NCI-H1092 treated with DMSO at 0.1 percent for 48 hours (cell line): ENCODE data around the gene SSR1.
A peak's percentile ranks its signal among the peaks of the same experiment; 100 is the strongest.

Experiments used
- DNase-seq: peaks from one replicate; lab custom pipeline; 2025; lab: John Stamatoyannopoulos, UW

The SSR1 gene

DNA sequence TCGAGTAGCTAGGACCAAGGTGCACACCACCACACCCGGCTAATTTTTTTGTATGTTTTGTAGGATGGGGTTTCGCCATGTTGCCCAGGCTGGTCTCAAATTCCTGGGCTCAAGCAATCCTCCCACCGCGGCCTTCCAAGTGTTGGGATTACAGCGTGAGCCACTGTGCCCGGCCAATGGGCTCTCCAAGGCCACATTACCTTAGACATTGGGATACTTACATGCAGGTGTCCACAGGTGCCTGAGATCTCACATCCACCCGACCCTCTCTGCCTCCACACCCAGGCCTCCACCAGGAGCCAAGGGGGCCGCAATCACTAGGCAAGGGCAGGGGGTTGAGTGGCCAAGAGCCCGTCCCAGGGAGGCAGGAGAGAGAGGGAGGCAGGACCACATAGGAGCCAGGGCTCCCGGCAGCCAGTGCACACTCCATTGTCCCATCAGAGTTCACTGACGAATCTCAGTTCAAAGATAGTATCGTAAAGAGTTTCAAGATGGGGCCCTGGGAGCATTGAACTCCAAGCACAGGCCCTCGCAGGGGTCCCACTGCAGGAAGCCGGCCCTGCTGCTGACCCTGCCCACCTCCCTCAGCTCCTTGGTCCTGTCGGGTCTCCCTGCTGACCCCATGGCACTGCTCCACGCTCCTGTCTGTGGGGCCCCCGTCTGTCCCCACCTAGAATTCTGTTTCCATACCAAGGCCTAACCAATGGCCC, 55.3 kb downstream of the SSR1 start:
- DNase-seq = no peak

DNA sequence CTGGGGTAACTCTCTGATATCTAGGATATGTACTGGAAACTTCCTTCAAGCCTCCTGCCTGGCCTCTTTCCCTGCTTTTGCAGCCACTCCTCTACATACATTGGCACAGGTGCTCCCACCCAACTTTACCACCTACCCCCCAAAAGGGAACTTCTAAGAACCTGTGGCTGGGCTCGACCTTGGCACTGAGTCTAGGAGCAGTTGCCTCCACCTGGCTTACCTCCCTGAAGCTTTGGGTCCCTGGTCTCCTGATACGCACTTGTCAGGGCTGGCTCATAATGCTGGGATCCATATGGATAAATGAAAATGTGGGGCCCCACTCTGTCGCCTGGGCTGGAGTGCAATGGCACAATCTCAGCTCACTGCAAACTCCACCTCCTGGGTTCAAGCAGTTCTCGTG, 56.2 kb downstream of the SSR1 start:
- DNase-seq = no peak

DNA sequence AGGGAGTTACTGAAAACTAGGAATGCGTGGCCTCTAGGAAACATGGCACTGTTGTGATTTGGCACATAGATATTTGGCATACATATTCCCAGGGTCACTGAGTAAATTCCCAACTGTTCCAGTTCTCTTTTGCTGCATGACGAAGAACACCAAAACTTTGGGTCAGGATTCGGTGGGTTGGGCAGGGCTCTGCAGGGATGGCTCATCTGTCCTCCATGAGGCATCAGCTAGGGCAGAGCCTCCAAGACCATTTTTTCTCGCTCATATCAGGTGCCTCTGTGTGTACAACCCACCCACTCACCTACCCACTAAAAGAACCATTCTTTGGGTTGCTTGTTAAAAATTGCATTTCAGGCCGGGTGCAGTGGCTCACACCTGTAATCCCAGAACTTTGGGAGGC, 57.1 kb downstream of the SSR1 start:
- no peak for DNase-seq

DNA sequence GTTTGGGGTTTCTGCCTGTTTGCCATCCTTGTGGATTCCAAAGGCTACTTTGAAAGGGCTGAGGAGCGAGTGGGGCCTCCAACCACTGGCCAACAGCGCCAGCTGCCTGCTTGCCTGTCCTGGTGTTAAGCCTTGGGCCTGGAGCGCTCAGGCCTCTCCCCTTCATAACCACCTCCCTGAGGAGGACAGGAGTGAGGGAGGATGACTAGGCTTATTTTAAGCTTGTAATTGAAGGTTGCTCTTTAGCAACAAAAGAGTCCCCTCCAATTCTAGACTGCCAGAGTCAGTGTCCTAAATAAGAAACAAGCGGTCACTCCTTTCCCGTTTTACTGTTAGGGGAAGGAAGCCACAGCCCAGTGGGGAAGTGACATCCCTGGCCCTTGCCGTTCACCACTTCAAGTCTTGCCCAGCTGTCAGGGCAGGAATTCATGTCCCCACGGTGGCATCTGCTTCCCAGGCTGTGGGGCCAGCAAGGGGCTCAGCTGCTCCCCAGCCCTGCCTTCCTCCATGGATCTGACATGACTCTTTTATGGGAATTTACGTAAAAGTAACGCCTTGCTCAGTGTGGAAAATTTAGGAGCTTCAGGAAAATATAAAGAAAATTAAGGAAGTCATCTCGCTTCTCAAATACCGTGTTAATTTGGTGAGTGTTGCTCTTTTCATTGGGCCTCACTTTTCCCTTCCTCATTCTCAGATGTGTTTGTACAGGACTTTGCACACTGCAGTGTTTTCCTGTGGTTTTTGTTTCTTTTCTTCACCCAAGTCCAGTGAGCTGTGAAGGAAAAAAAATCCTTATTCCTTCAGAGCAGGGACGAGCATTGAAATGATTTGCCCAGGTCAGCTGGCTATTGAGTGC, 57.8 kb downstream of the SSR1 start:
- no peak for DNase-seq

DNA sequence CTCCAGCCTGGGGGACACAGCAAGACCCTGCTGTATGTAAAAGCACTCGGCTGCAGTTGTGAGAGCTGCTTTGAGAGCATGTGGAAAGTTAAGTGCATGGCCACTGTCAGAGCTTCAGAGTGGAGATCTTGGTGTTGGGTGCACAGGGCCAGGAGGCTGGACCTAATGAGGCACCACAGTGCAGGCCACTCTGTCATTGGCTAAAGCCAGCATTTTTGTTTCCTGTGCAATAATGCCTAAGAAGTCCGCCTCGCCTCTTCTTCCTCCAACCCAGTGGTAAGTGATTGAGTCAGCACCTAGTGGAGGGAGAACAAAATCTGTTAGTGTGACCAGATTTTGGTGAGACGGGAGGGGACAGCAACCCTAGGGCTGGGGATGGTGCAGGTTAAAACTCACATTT, 60.6 kb downstream of the SSR1 start:
- DNase-seq = no peak

DNA sequence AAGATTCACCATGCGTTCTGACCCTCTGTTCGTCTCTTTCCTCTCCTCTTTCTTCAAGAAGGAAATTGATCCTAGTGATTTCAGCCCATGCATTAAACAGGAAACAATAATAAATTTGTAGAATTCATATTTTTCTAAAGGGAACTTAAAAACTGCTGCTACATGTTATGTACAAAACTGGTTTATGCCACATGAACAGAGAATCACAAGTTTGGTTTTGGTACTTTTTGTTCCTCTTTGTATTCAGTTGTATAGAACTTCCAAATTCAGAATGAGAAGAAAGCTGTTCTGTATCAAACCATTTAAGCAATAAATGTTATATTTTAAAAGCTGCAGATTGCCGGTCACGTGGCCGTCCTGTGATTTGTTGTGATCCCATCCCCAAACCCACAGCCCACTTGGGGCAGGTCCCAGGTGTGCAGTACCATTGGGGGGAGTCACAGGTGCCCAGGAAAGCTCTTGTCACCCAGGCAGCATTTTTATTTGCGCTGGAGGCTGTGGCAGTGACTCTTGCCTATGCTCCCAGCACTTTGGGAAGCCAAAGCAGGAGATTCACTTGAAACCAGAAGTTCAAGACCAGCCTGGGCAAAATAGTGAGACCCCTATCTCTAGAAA, 61.2 kb downstream of the SSR1 start:
- no peak for DNase-seq

DNA sequence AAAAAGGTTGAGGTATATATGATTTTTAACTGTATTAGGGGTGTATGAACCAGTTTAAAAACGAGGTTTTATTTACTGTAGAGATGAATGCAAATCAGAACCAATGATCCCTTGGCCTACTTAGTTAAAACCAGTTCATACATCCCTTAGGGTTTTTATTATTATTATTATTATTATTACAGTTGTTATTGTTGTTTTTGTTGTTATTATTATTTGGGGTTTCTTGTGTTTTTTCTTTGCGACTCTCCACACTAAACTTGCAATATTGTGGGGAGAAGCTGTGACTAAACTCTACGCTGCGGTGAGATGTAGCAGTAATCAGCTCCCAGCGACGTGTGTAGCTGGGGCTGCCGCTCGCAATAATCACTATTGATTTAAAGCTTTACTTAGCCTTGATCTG, 62.2 kb downstream of the SSR1 start:
- DNase-seq = no peak

DNA sequence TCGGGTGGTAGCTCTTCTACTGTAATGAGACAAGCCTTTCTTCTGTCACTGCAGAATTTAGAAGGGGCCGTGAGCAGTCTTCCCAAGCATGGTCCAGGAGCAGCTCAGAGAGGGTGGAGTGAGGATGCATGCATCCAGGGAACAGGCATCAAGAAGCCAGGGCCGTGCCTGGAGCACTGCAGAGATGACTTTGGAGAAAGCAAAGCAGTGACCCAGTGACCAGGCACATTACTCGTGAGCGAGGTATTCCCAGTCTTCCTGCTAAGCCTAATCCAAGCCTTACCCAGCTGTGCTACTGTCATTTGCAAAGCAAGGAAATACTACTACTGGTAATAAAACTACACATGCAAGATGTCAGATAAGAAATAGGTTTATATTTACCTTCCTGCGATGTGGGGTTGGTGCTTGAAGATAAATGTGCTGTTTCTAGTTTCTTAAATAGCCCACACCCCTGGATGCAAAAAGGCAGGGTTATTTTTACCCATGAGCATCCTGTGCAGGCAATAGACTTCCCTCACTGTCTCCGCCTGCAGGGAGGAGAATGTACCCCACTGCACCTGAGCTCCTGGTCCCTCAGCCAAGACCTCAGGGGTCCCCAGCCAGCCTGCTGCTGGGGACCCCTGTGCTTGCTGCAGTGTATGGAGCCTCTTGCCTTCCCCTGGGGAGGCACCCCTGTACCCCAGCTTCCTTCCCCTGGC, 62.9 kb downstream of the SSR1 start:
- no peak for DNase-seq

DNA sequence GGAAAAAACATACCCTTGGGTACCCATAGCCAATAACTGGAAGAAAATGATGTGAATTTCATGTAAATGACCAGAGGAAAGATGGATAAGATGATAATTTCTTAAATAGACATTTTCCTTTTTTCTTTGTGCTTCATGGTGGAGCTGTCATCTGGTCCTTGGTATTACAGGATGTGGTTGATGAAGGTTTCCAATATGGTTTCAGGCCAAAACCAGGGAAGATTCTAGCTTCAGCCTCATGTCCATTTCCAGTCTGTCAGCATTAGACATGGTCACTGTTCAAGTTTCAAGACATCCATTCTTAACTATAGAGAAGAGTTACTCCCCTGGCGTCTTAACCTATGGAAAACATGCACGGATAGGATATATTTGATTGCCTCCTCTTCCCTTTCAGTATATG, 63.6 kb downstream of the SSR1 start:
- no peak for DNase-seq

DNA sequence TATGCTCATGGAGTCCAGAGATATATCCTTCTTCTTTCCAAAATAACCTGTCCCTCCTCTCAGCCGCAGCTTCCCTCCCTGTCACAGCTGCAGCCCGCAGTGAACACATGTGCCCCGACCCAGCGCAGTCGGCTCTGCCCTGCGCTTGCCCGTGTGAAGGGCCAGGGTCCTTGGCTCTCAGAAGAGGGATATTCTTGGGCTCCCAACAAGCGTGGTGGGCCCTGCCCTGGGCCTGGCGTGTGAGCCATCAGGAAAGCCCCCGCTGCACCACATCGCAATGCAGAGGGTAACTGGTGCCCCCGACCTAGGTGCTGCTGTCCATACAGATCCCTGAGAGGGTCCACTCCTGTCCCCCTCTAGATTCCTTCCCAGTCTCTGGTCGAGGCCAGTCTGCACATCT, 65.2 kb downstream of the SSR1 start:
- DNase-seq = no peak

DNA sequence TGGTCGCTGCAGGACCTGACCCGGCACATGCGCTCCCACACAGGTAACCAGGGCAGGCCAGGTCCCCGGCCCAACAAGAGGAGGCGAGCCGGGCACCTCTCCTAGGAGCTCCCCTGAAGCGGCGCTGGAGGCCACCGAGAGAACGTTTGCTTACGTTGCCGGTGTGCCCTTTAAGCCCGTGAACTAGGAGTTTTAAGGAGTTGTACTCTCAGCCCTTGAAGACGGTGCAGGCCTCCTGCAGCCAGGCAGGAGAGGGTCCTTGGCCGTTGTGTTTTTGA, 65.9 kb downstream of the SSR1 start:
- DNase-seq = no peak

DNA sequence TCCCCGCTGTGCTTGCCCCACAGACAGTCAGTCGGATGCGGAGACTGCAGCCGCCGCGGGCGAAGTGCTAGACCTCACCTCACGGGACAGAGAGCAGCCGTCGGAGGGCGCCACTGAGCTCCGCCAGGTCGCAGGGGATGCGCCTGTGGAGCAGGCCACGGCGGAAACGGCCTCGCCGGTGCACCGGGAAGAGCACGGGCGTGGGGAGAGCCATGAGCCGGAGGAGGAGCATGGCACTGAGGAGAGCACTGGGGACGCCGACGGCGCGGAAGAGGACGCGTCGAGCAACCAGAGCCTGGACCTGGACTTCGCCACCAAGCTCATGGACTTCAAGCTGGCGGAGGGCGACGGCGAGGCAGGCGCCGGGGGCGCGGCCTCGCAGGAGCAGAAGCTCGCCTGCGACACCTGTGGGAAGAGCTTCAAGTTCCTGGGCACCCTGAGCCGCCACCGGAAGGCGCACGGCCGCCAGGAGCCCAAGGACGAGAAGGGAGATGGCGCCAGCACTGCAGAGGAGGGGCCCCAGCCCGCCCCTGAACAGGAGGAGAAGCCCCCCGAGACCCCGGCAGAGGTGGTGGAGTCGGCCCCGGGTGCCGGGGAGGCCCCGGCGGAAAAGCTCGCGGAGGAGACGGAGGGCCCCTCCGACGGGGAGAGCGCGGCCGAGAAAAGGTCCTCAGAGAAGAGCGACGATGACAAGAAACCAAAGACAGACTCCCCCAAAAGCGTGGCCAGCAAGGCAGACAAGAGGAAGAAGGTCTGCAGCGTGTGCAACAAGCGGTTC, 66.4 kb downstream of the SSR1 start:
- no peak for DNase-seq

DNA sequence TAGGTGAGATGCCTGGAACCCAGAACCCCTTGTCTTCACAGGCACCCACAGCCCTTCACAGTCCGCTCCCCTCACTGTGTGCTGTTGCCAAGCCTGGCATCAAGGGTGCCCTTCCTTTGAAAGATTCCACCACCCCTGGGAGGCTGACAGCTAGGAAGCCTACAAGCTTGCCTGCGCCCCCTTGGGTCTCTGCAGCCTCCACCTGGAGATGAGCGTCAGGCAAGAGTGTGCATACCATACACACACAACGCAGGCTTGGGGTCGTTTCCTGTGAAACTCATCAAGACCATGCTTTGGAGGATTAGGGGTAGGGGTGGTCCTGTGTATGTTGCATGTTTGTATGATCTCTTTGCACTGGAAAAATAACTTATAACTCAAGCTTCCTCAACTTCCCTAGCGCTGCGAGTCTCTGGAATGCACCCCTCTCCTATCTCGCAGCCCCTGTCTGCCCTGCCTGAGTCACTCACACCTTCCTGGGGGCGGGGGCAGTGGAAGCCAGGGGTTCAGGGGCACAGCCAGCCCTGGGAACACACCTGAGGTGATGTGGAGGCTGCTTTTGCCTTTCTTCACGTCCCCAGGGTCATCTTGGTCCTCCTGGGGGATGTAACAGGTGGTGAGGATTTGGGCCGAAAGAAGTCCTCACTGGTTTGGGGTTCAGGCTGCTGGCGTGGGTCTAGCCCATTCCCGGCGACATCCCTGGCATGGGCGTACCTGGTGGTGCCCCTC, 67.2 kb downstream of the SSR1 start:
- DNase-seq = no peak

DNA sequence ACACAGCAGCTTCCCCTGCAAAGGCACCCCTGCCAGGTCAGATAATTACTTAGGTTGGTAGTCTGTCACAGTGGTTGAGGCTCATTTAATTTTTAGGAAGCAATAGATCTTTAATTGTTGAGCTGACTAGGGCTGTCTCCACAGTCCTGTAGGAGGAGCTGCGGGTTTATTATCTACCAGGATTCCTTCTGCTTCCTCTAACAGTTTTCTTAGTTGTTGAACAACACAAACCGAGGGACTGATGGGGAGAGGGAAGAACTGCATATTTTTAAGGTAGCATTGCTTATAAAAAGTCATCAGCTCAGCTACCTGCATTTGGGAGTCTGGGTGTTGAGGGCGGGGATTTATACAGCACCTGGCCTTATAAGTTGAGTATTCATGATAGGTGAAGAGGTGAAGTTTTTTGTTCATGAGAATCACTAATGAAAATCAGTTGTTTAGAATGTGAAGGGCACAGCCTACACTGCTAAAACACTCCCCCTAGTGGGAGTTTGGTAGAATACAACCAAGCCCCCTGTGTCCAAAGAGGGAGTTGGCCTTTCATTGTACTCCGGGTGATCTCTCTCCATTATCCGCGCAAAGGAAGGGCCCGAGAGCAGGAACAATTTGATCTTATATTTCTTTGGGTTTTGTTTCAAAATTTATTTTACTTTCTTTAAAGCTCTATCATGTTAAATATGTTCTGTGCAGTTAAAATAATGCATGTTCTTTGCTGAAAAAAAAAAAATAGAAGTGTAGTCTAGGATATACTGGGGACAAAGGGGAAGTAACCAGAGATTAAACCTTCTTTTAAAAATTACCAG, 69.6 kb downstream of the SSR1 start:
- DNase-seq = peak; percentile 19

DNA sequence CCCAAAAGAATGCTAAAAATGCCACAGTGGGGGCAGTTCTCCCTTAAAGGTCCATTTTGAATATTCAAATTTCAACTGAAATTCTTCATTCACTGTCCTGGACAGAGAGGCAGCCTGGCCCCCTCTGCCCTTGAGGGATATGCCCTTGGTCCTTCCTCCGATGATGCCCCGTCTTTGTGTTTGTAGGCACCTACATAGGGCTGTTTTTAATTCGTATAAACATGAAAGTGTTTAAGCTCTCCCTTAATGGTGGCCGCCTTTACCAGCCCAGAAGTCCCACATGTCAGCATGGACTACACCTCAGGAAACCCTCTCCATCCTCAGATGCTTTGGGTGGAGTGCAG, 70.2 kb downstream of the SSR1 start:
- no peak for DNase-seq

DNA sequence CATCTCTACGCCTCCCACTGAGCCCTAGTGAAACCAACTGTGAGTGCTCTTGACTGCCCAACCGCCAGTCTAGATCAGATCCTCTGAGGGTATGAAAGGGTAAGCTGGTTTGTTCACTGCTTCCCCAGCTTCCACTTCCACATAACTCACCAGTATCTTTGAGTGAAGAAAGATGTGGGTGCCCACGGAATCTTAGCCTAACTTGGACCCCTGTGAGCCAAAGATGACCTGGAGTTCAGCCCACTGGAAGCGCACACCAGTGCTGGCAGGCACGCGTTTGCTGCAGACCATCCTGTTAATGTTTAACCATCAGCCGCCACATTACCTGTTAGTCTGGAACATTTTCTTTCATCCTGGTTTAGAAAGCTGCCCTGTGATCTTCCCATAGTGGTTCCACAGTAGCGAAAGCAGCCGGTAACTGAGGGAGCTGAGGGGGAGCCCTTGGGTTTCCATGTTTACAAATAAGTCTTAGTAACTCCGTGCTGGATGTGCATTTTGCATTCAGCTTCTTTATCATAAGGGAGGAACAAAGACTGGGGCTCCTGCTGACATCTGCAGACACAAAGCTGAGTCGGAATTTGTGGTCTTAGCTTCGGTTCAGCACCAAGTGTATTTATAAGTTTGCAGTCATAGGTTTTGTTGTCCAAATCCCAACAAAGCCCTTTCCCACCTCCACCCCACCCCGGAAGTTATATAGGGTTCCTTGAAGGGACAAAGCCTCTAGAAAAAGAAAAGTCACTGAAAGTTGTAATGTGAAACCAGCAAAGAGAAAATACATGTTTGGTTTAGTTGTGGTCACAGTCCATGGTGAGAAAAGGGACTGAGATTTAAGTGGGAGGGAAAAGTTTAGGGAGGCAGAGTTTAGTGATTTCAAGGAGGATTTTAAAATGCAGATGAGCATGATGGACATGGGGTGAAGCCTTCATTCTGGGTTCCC, 71.0 kb downstream of the SSR1 start:
- DNase-seq = no peak

DNA sequence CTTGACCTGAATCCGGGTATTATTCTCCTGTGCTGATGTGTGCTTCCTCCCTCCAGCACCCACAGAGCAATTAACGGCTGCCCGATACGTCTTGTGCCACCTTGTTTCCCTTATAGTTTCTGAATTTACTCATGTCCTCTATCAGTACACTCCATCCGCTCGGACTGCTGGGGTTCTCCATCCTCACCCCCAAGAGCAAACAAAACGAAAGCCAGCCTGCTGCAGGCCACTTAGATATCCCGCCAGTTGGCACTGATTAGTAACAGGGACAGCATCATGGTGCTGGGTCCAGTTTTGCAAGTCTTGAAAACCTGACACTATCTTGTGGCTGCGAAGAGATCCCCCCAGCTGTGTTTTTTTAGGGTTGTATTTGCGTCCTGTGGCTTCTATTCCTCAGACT, 71.8 kb downstream of the SSR1 start:
- no peak for DNase-seq

DNA sequence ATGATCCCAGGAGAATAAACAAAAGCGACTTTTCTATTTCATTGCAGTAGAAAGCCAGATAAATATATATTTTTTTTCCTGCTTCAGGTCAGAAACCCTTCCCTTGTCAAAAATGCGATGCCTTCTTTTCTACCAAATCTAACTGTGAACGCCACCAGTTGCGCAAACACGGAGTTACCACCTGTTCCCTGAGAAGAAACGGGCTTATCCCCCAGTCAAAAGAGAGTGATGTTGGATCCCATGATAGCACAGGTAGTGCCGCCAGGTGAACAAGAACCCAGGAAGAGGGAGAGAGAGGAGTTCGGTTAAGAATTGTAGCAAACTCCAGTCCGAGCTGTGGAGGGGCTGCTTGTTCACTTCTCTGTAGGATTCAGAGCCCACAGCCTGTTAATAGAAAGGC, 72.6 kb downstream of the SSR1 start:
- no peak for DNase-seq

DNA sequence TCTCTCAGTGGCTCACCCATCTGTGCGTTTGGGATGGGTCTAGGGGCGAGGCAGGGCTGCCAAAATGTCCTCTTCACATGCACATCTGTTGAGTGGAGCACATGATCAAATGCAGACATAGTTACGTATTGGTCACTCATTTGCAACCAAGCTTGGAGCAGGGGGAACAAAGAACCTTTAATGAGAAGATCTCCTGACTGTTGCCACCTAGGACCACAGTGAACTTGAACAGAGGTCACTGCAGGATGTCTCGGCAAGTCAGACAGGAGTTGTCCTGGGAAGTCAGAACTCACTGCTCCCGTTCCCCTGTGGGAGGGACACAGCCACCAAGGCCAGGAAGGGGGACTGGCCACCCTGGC, 73.4 kb downstream of the SSR1 start:
- no peak for DNase-seq
